ENCODE data around the gene KIAA1614. TPM values are rescaled to one million over a fixed set of nuclear protein-coding genes. Genes with fewer than 3 reads are reported as not detected.

Gene KIAA1614
- total RNA-seq, 1 donor from 2014 or later, result 9.1 TPM

GRCh38 chr1:180902541-180902940 lies 10.2 kb upstream of the KIAA1614 start:
- Histone ChIP-seq H3K36me3 (no peaks in the 10 kb centered on the region), H3K27me3 (ENCODE audit: low read depth) (no peaks in the 10 kb centered on the region), H3K4me1 (peaks cover 15% of the 10 kb centered on the region), H3K4me3 (no peak overlapping the region), H3K9me3 (replicated peaks) (no peaks in the 10 kb centered on the region), H3K27ac (replicated peaks) (no peak overlapping the region)
- TF ChIP-seq, protein P1, sequence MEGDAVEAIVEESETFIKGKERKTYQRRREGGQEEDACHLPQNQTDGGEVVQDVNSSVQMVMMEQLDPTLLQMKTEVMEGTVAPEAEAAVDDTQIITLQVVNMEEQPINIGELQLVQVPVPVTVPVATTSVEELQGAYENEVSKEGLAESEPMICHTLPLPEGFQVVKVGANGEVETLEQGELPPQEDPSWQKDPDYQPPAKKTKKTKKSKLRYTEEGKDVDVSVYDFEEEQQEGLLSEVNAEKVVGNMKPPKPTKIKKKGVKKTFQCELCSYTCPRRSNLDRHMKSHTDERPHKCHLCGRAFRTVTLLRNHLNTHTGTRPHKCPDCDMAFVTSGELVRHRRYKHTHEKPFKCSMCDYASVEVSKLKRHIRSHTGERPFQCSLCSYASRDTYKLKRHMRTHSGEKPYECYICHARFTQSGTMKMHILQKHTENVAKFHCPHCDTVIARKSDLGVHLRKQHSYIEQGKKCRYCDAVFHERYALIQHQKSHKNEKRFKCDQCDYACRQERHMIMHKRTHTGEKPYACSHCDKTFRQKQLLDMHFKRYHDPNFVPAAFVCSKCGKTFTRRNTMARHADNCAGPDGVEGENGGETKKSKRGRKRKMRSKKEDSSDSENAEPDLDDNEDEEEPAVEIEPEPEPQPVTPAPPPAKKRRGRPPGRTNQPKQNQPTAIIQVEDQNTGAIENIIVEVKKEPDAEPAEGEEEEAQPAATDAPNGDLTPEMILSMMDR (IDR thresholded peaks at IDR 0.05; ENCODE audit: borderline replicate concordance), result no peak
- intact Hi-C loops (cut with micrococcal nuclease), result no loop called here
- DNase-seq, result no peak

GRCh38 chr1:180905927-180906326 lies 6.8 kb upstream of the KIAA1614 start:
- Histone ChIP-seq H3K36me3 (no peaks in the 10 kb centered on the region), H3K27ac (replicated peaks) (no peak overlapping the region), H3K4me1 (peaks cover 3% of the 10 kb centered on the region), H3K27me3 (ENCODE audit: low read depth) (no peaks in the 10 kb centered on the region), H3K4me3 (no peak overlapping the region), H3K9me3 (replicated peaks) (no peaks in the 10 kb centered on the region)
- DNase-seq, result no peak
- intact Hi-C loops (cut with micrococcal nuclease), result no loop called here
- TF ChIP-seq, protein P1 (IDR thresholded peaks at IDR 0.05; ENCODE audit: borderline replicate concordance), result no peak

- H3K9me3 ChIP-seq (replicated peaks), result no peaks in the 10 kb centered on the region
- H3K36me3 ChIP-seq, result no peaks in the 10 kb centered on the region
- DNase-seq, result no peak
- TF ChIP-seq, protein P1 (IDR thresholded peaks at IDR 0.05; ENCODE audit: borderline replicate concordance), result no peak
- H3K4me1 ChIP-seq, result peaks cover 9% of the 10 kb centered on the region
- intact Hi-C loops (cut with micrococcal nuclease), result no loop called here
- no peak overlapping the region for H3K4me3 ChIP-seq
- H3K27me3 ChIP-seq (ENCODE audit: low read depth), result no peaks in the 10 kb centered on the region
- no peak overlapping the region for H3K27ac ChIP-seq (replicated peaks)
These were observed 6.2 kb upstream of the KIAA1614 start for GRCh38 chr1:180906511-180906910.

DNA sequence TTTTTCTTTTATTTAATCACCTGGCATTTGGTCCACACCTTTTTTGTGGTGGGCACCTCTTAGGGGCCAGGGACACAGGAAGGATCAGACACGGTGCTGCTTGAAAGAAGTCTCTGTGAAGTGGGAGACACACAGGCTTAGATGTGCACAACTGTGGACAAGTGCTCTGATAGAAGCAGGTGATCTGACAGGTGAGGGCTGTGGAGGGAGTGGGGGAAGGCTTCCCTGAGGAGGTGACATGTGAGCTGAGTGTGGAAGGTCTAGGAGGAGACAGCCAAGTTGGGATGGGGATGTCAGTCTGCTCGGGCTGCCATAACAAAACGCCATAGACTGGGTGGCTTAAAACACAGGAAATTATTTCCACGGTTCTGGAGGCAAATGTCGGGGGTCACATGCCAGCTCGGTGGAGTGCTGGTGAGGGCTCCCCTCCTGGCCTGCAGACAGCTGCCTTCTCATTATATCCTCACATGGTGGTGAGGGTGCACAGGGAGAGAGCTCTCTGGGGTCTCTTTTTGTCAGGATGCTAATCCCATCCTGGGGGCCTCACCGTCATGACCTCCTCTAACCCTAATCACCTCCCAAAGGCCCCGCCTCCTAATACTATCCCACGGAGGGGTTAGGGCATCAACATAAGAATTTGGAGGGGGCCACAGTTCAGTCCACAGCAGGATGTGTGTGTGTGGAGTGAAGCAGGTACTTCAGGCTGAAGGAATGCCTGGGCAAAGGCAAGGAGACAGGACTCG lies 5.2 kb upstream of the KIAA1614 start:
- TF ChIP-seq, protein P1 (IDR thresholded peaks at IDR 0.05; ENCODE audit: borderline replicate concordance), result no peak
- Histone ChIP-seq H3K27me3 (ENCODE audit: low read depth) (no peaks in the 10 kb centered on the region), H3K9me3 (replicated peaks) (no peaks in the 10 kb centered on the region), H3K27ac (replicated peaks) (no peak overlapping the region), H3K4me3 (no peak overlapping the region), H3K4me1 (peaks cover 19% of the 10 kb centered on the region), H3K36me3 (no peaks in the 10 kb centered on the region)
- DNase-seq, result no peak
- intact Hi-C loops (cut with micrococcal nuclease), result no loop called here

DNA sequence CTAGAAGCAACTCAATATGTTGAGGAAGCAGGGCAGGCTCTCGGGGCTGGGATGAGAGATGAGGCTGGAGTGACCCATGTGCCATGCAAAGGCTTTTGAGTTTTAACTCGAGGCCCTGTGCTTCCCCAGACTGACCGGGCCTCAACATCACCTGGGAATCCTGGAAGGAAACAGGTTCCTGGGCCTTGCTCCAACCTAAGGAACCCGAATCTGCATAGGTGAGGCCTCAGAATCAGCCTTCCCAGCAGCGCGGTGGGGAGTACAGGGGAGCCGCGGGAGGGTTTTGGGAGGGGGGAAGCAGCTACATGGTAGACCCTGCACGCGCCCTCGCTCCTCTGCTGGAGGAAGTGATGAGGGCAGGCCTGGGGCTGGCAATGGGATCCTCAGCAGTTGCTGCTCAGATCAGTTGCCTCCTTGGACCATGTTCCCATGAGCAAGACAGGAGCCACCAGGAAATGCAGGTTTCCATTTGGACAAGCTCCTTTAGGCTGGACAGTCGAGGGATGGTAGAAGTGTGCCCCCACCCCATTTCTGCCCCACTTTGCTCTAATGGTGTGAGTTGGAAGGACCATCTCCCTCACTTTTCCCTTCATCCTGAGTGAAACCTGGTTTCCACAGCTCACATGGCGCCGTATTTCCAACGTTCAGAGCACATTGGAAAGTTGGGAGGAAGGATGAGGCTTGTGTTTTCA lies 4.5 kb upstream of the KIAA1614 start:
- H3K9me3 ChIP-seq (replicated peaks), result no peaks in the 10 kb centered on the region
- DNase-seq, result no peak
- TF ChIP-seq, protein P1 (IDR thresholded peaks at IDR 0.05; ENCODE audit: borderline replicate concordance), result no peak
- intact Hi-C loops (cut with micrococcal nuclease), result no loop called here
- H3K27me3 ChIP-seq (ENCODE audit: low read depth), result no peaks in the 10 kb centered on the region
- H3K27ac ChIP-seq (replicated peaks), result no peak overlapping the region
- peaks cover 26% of the 10 kb centered on the region for H3K4me1 ChIP-seq
- H3K36me3 ChIP-seq, result no peaks in the 10 kb centered on the region
- H3K4me3 ChIP-seq, result no peak overlapping the region

Data from left ventricle myocardium inferior (tissue), 1 donor.